Bone marrow (tissue), 2 donors: ENCODE measurements around the gene CARD10.
A peak's percentile ranks its signal among the peaks of the same experiment; 100 is the strongest.

Experiments used
- DNase-seq, 2 donors: peaks; one replicate each; lab custom pipeline; 2025; lab: John Stamatoyannopoulos, UW

CARD10 gene, protein sequence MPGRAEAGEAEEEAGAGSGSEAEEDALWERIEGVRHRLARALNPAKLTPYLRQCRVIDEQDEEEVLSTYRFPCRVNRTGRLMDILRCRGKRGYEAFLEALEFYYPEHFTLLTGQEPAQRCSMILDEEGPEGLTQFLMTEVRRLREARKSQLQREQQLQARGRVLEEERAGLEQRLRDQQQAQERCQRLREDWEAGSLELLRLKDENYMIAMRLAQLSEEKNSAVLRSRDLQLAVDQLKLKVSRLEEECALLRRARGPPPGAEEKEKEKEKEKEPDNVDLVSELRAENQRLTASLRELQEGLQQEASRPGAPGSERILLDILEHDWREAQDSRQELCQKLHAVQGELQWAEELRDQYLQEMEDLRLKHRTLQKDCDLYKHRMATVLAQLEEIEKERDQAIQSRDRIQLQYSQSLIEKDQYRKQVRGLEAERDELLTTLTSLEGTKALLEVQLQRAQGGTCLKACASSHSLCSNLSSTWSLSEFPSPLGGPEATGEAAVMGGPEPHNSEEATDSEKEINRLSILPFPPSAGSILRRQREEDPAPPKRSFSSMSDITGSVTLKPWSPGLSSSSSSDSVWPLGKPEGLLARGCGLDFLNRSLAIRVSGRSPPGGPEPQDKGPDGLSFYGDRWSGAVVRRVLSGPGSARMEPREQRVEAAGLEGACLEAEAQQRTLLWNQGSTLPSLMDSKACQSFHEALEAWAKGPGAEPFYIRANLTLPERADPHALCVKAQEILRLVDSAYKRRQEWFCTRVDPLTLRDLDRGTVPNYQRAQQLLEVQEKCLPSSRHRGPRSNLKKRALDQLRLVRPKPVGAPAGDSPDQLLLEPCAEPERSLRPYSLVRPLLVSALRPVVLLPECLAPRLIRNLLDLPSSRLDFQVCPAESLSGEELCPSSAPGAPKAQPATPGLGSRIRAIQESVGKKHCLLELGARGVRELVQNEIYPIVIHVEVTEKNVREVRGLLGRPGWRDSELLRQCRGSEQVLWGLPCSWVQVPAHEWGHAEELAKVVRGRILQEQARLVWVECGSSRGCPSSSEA

DNA sequence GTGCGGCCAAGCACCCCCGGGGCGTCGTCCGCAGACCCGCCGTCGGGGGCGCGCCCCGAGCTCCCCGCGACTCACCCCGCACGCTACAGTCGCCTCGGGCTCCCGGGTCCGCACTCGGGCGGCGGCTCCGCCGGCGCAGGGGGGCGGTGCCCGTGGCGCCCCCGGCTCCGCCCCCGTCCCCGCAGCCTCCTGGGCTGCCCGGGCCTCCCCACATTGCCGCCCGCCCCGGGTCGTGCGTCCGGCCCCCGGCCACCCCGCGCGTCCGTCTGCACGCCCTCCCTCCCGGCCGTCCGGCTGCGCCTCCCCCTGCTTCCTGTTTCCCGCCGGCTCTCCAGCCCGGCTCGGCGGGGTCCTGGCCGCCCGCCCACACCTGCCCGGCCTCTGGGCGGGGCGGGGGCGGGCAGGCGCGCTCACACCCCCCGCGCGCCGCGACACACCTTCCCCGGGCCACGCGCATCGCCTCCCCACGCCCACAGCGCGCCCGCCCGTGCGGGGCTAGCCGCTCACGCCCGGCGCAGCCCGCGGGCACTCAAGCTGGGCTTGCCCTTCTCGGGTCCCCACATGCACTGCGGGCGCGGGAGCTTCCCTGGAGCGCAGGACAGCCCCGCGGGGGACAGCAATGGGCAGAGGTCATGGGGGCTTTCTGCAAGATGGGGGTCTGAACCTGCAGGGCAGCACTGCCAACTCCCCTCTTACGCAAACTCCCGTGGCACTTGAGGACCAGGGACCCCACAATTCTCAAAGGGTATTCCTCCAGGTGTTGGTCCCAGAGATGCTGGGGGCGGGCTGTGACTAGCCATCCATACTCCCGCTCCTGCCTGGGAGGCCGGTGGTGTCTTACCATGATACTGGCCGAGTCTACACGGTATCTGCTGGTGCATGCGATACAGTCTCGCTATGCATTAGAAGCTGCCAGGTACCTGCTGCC, at the start of gene CARD10:
Gene CARD10 (minus strand): TSS at position 148 of the 928 bp plus-strand sequence. CDS start 215 bp downstream, outside the sequence.
- DNase-seq: no peak

DNA sequence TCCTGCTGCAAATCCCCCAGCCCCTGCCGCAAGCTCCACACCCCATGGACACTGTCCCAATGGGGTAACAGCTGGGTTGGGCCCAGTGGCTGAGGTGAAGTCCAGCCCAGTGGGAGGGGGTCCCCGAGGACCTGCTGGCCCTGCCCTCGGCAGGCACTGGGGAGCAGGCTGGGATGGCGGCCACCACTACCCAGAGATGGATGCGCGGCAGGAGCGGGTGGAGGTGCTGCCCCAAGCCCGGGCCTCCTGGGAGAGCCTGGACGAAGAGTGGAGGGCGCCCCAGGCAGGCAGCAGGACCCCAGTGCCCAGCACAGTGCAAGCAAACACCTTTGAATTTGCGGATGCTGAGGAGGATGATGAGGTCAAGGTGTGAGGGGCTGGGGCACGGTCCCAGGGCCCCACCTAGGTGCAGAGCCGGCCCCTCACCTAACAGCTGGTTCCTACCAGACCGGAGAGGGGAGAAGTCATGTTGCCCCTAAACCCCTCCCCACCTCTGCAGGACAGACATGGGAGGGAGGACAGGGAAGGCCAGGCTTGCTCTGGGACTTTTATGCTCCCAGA, 49.3 kb upstream of the CARD10 start:
- DNase-seq: no peak

DNA sequence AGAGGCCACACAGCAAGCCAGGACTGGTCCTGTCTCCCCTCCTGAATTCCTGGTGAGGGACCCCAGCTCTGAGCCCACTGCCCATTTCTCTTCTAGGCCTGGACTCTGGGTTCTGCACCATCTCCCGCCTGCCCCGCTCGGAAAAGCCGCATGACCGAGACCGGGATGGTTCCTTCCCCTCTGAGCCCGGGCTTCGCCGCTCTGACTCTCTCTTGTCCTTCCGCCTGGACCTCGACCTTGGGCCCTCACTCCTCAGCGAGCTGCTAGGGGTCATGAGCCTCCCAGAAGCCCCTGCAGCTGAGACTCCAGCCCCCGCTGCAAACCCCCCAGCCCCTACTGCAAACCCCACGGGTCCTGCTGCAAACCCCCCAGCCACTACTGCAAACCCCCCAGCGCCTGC, 48.8 kb upstream of the CARD10 start:
- DNase-seq: no peak

DNA sequence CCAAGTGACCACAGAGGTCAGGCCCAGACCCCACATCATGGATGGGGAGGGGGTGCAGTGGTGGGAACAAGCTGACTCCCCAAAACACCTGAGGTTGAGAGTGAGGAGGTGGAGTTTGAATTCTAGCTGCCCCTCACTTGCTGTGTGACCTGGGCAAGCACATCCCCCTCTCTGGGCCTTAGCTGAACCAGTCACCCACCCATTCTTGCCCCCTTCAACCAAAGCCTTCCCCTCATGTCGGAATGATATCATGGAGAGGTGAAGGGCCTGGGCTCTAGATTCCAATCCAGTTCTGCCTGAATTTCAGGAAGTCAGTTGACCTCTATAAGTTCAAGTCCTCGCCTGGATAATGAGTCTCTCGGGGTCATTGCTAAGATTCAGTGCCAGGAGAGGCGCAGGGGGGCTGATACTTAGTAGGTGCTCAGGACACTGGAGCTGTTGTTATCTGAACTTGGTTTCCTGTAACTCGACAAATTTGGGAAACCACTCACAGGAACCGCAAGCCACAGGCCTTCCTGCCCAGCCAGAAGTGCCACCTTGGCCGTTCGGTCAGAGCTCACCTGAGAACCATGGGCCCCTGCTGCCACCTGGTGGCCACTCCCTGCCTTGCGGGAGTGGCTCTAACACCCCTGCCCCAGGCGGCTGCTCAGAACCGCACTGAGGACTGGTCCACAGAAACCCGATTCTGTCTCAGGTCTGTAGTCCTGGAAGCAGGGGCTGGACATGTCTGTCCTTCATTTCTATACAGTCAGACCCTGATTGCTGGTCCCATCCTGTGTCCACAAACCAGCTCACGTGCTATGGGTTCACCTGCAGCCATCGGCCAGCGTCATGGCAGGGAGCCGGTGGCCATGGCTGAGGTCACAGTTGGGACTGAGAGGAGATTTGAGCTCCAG, 47.9 kb upstream of the CARD10 start:
- peak; percentile 19 to 53 for DNase-seq

DNA sequence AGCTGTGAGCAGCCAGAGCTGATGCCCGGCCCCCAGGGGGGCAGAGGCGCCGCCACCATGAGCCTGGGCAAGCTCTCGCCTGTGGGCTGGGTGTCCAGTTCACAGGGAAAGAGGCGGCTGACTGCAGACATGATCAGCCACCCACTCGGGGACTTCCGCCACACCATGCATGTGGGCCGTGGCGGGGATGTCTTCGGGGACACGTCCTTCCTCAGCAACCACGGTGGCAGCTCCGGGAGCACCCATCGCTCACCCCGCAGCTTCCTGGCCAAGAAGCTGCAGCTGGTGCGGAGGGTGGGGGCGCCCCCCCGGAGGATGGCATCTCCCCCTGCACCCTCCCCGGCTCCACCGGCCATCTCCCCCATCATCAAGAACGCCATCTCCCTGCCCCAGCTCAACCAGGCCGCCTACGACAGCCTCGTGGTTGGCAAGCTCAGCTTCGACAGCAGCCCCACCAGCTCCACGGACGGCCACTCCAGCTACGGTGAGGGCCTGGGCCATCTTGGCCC, 47.2 kb upstream of the CARD10 start:
- peak in 1 of 2 donors; percentile 25 for DNase-seq

DNA sequence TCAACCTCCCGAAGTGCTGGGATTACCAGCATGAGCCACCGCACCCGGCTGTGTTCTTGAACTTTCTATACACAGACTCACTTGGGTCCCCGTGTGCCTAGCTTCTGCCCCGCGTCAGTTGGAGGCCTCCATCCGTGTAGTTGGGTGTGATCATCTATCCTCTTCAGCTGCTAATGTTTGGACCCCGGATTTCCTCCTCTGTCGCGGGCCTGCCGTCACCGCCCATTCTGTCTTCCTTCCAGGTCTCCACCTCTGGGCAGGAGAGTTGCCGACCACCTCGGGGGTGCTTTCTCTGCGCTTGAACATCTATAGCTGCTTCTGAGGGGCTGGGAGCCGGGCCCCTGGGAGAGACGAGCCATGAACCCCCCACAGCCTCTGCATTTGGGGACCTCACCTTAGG, 46.6 kb upstream of the CARD10 start:
- no peak for DNase-seq

DNA sequence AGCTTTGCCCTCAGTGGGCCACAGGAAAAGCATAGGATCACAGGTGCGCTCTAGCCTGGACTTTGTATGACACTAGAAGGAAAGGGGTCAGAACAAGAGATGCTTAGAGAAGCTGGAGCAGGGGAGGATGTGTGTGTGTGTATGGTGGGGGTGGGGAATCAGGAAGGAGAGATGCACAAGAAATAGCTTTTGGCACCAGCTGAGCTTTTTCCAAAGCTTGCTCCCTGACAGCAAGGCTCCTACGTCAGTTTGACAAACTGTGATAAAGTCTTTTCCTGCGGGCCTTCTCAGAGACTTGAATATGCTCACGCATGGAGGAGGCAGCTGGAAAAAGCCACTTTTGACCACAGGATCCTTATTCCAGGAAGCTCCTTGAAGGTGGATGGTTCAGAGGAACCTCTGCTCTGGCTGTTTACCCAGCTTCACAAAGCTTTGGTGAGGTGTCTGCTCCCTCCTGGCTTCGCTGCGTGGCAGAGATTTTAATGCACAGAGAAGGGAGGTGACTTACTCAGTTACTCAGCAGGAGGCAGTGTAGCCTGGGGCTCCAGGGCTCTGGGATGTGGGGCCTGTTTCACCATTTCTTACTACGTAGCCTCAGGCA, 45.0 kb upstream of the CARD10 start:
- DNase-seq: no peak

DNA sequence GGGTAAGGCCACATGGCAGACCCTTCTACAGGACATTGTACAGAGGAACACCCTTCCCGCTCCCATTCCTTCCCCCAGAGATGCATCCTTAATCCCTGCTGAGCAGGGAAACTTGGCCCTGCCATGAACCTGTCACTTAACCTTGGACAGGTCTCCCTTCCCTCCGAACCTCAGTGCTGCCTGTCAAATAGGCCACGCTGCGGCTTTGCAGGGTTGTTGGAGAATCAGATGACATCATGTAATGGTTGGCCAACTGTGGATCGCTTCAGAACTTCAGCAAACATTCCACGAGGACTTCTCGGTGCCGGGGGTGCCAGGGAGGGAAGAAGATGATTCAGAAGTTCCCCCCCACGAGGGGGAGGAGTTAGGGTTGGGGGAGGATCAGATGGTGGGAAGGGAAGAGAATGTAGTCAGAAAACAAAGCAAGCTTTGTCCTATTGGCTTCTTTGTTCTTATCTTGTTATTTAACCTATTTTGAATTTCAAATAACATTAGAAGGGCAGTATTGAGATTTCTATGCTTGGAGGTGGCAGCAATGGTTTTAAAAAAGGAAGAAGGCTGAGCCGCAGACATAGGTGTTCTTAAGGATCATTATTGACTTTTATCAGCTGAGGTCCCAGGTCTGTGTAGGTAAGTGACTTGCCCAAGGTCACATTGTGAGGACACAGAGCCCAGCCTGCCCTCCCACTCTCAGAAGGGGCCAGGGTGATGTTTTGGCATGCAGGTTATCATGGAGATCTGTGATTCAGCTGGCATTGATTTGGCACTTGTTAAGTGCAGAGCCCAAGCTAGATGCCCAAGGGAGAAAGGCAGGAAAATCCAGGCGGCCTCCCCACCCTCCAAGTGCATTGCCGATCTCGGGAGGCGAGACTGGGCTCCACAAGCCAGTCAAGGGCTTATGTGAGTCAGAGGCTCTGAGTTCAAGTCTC, 44.2 kb upstream of the CARD10 start:
- DNase-seq: no peak

DNA sequence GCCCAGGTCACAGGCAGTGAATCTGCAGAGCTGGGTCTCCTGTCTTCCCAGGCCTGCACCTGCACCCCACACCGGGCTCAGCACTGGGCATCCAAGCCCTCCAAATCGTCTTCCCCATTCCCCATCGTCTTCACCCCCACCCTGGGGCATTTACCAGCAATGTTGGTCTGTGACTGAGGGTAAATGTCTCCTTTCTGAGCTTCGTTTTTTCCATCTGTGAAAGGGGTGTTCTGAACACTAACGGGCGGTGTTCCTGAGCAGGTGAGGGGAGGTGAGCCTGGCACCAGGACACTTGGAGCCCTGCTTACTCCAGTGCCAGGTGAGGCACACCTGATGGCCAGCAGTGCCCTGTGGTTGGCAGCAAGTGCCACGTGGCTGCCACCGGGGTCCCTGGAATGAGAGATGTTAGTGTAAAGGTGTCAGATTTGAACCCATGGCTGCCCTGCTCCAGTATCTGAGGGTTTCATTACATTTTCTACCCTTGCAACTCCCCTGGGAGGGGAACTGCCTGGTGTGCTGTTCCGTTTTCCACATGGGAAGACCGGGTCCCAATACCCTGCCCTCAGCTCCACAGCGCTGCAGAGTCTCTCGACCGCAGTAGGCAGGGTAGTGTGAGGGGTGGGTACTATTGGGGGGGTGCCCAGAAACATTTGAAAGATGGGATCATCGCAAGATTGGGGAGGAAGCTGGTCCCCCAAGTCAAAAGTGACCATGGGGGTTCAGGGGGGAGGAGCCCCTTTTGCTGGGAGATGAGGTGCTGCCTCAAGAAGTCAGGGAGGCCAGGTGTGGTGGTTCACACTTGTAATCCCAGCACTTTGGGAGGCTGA, 43.0 kb upstream of the CARD10 start:
- DNase-seq: no peak

DNA sequence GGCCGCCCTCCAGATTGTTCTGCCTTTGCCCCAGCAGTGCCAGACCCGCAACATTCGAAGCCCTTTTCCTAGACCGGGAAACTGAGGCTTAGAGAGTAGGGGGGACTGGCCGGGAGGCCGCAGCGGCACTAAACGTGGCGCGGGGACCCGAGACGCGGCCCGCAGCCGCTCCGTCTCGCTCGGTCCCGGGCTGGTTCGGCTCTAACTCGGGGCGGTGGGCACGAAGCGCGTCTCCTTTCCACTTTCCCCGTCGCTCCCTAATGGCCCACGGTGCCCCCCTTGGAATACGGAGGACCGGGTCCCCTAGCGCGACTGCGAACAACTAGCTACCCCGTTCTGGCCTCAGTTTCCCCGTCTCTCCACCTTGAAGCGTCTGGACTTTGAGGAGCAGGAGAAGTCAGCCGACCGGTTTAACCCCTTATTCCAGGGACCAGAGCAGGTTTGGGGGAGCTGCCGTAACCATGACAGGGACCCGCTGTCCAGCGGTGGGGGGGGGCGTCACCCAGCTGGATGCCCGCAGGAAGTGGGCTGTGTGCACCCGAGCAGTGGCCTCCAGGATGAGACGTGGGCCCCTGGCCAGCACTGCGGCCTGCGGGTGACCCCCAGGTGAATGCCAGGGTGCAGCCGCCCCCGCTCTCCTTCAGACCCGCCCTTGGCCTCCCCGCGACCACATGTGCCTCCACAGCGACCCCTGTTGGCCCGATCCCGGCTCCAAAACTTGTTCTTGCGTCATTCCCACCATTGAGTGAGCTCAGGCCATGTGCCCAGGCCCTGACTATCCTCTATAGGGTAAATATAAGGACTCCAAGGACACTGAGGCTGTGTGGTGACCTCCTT, 42.2 kb upstream of the CARD10 start:
- peak; percentile 67 to 69 for DNase-seq

DNA sequence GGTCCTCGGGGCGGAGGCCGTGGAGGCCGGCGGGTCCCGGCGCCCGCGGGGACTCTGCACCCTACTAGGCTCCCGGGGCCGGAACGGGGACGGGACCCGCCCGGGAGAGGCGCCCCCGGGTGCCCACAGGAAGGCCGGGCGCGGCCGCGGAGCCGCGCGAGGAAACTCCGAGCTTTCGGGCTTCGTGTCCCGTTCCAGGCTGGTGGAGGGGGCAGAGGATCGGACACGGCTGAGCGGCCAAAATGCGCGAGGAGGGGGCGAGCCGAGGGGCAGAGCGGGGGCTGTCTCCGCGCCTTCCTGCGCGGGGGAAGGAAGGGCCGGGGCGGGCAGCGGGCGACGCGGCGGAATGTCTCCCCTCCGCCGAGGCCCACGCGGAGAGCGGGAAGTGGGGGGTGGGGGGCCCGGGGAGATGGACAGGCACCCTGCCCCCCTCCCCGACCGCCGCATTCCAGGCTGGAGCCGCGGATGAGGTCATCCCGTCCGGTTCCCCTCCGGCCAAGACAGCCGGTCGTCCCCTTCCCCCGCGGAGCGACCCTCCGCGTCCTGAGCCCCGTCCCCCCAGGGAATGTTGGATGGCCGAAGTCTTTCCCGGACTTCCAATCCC, 41.5 kb upstream of the CARD10 start:
- DNase-seq: no peak

DNA sequence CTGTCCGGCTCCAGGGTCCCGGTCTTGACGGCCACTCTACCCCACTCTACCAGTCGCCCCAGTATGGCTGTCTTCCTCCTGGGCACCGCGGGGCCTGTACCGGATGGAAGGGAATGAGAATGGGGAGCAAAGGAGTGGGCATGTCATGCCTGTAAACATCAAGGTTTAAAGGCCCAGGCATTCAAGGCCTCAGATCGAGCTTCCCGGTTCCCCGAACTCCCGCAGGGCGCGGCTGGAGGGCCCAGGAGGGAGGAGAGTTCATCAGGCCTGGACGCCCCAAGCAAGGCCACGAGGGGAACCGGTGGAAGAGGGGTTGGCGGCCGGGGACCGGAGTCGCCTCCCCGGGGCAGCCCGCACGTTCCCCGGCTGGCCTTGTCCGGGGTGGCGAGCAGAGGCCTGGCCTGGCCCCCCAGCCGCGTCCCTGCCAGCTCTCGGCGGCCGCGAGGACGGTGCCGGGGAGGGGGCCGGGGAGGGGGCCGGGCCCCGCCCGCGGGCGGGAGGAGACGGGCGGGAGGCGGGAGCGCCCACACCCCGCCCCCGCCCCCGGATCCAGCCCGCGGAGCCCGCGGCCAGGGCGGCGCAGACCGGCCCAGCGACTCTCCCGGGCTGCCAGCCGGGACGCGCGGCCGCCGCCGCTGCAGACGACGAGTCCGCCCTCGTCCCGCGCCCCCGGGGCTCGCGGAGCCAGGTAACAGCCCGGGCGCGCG, 40.8 kb upstream of the CARD10 start, which contains the start of gene CDC42EP1:
Gene CDC42EP1 (plus strand): TSS at position 580 of the 707 bp plus-strand sequence. CDS start 5,870 bp downstream, outside the sequence.
- DNase-seq: no peak

DNA sequence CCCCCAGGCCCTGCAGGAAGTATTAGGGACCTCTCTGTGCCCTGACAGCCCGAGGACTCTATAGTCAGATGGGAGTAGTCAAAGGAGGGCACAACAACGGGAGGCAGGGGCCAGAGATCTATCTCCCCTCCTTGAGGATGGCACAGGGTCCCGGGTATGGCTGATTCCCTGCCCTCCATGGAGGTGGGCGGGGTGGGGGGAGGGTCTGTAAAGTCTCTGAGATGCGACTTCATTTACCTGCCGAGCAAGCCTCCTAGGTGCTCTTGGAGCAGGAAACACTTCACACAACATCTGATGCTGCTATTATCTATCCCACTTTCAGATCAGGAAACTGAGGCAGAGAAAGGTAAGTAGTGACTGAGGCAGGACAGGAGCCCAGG, 40.3 kb upstream of the CARD10 start:
- DNase-seq: no peak

DNA sequence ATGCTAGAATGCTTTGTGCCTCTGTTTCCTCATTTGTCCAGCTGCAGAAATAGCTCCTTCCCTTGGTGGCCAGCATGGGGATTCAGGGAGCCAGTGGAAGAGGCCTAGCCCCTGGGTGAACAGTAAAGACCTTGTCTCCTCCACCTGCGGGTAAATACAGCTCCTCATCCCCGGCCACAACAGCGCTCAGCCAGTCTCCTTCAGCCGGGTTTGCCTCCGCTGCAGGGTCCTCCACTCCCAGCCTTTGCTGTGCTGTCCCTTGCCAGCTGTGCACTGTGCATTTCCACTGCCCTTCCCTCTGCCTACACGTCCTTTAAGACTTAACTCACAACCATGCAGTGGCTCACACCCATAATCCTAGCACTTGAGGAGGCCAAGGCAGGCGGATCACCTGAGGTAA, 39.6 kb upstream of the CARD10 start:
- DNase-seq: no peak

DNA sequence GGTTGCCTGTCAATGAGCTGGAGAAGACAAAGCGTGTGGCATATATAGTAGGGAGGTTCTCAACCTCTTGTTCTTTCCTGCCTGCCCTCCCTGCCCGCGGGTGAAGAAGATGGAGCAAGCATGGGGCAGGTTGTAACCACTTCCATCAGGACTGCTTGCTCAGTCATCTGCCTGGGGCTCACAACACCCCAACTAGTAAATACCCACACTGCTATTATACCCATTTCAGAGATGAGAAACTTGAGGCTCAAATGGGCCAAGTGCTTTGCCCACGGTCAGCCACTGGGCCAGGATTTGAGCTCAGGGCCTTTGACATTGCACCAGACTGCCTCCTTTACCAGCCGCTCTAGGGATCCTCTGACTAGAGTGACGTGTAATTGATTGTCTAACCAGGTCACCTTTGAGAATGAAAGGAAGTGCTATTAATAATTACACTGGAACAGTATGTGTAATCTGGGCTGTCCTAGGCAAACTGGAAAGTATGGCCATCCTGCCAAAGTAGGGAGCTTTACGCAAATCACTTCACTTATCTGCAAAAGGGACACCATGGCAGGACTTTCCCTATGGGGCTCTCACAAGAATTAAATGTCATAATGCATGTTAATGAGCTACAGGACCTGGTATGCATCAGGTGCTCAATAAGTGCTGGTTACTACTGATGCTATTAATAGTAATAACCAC, 38.2 kb upstream of the CARD10 start:
- DNase-seq: no peak
